ENCODE measurements around the gene SLC16A11.

- TF ChIP-seq CTCF (IDR thresholded peaks at IDR 0.05) (no peak), POLR2A (IDR thresholded peaks at IDR 0.05) (no peak)
Observed at GRCh38 chr17:7005716-7006115, 38.2 kb downstream of the SLC16A11 start.
